Ecto neural progenitor cell (in vitro differentiated cells): ENCODE data around the gene NFKBIE.
"Not testable (repeated sequence)": the region's sequence is repeated elsewhere in the genome, so short reads cannot be mapped to it uniquely, and the experiment has no call there.

Experiments used
- DNase-seq: peaks from one replicate; pipeline ENCODE4 v3.0.0-alpha.2; 2018; ENCODE audit warnings: low spot score

NFKBIE gene

DNA sequence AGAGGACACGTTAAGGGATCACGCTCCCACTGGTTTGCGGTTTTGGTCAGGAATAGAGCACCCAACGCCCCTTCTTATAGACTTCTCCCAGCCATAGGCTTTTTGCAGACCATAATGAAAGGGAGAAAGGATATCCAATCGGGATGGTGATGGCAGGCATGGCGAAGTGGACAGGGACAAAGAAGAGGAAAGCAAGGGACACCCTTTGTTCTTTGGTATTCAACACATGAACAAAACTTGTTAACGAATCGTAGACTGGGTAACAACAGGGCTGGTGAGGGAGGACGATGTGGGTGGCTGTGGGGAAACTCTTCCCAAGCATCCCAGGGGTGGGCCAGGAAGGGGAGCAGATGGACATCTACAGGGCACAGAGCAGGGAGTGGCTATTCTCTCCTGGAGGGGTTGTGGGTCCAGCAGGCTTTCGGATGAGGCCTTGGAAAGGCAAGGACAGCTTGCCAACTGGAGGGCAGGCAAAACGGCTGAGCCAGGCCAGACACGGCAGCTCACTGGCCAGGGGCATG, 19.9 kb downstream of the NFKBIE start:
- no peak for DNase-seq

DNA sequence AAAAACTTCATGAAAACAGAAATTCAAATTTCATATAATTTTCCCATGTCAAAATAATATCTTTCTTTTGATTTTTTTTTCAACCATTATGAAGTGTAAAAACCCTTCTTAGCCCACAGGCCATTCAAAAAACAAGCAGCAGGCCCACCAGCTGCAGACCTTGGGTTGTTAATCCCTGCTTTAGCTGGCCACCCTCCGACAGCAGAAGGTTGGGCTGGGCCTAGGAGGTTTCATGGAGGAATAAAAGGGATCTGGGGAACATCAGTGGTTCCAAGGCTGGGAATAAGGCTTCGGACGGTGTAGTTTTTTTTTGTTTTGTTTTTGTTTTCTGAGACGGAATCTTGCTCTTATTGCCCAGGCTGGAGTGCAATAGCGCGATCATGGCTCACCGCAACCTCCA, 22.0 kb downstream of the NFKBIE start:
- no peak for DNase-seq

DNA sequence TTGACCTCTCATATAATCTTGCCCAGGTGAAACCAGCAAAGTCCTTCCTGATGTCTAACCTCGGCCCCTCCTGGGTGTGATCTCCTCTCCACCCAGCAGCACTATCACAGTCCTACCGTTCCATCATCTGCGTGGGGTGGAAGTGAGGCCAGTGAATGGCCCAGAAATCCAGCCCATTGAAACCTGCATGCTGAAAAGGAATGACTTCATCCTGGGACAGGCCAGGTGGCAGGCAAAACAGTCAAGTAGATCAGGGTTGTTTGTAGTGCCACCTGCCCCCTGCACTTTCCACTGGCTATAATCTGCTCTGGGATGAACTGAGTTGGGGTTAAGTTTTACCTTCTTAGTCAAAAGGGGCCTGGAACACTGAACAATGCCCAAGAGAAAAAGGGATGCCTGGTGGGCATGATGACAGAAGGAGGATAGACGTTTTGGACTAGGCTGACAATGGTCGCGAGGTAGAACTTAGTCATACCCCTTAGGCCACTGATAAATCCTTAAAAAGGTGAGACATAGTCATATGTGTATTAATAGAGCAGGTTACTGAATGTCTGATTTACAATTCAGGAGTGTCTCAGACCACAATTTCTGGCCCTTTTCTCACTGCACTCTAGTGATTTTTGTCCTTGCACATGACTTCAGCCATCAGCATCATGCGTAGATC, 26.5 kb downstream of the NFKBIE start:
- DNase-seq = no peak

DNA sequence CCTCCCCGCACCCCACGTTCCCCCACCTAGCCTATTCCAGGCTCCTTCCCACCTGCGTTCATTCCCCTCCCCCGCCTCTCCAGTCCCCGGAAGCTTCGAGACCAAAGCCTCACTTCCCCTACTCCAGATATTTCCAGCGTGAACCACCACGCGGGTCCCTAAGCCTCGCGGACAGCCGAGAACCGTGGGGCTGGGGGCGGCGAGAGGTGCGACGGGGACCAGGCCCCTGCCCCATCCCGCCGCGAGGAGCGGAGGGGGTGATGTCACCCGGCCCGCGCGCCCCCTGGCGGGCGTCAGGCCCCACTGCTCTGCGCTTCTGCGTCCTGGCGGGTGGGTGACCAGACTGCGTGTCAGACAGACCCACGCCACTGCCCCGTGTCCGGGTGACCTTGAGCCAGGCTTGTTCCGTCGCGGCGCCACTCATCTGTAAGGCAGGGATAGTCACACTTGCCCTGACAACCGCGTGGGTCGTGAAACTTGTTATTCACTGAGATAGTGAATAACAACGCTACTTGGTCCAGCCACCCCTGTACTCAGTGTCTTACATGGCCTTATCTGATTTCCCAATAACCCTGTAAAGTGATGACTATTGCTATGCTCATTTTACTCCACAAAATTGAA, 27.4 kb downstream of the NFKBIE start:
- DNase-seq = peak; percentile 89

DNA sequence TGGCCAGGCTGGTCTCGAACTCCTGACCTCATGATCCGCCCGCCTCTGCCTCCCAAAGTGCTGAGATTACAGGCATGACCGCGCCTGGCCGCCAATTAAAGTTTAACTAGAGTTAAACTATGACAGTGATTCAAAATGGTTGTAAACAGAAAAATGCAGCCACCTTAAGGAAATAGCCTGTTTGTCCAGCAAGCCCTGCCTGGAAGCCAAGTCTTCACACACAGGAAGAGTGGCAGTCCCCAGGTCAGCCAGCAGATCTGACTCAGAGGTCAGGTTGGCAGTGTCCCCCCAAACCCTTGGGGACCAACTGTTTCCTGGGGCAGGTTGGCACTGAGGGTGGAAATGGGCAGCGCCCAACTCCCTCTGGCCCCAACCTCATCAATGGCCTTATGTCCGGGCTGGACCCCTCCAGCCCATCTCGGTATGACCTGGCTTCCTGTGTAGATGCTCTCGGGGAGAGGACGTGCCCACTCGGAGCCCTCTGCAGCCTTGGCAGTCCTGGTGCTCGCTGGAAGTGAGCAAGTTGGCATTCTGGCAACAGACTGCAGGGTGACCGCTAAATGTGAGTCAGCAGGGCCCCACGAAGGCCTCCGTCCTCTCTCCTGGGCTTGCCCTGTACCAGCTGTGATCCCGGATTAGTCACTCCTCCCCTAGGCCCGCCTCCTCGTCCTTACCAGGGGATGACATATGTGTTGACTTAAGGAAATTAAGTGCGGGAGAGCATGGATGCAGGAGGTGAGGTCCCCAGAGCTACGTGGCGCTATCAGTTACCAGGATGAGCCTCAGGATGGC, 28.1 kb downstream of the NFKBIE start:
- DNase-seq = peak; percentile 70

DNA sequence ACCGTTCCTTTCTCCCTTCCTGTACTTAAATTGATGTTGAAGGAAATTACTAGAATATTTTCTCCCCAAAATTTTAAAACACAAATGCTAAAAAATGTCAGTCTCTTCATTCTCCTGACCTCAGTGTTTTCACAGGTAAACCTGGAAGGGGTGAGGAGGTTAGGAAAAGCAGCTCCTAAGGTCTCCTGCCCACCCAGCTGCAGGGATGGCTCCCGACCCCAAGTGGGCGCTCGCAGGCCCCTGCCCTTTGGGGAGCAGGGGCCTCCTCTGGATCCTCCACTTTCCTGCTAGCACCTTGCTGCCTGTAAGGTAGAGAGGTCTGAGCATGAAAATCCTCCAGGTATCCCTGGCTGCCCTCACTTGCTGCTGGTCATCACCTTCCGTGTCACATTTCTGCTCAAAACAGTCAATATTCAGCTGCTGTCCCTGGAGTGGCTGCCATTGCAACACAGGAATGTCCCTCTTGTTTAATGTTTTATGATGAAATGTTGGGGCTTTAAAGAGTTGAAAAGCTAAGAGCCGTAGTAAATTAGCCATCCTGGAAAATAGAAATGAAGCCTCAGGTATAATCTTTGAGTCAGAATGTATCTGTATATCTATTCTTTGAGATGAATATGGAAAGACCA, 29.3 kb downstream of the NFKBIE start:
- no peak for DNase-seq

DNA sequence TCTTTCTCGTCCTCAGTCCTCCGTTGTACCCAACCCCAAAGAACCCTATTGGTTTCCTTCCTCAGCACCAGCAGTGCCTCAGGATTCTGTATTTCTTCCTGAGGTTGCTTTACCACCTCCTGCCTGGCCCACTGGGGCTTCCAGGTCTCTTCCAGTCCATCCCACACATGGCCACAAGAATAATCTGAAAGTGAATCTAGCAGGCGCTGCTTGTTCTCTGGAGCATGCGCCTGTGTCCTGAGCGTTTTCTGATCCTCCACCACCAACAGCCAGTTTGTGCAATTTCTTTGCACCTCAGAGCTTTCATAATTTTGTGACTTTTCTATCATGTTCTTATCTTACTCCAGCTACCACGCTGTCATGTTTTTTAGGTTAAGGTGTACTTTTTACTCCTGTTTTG, 30.1 kb downstream of the NFKBIE start:
- DNase-seq = no peak

DNA sequence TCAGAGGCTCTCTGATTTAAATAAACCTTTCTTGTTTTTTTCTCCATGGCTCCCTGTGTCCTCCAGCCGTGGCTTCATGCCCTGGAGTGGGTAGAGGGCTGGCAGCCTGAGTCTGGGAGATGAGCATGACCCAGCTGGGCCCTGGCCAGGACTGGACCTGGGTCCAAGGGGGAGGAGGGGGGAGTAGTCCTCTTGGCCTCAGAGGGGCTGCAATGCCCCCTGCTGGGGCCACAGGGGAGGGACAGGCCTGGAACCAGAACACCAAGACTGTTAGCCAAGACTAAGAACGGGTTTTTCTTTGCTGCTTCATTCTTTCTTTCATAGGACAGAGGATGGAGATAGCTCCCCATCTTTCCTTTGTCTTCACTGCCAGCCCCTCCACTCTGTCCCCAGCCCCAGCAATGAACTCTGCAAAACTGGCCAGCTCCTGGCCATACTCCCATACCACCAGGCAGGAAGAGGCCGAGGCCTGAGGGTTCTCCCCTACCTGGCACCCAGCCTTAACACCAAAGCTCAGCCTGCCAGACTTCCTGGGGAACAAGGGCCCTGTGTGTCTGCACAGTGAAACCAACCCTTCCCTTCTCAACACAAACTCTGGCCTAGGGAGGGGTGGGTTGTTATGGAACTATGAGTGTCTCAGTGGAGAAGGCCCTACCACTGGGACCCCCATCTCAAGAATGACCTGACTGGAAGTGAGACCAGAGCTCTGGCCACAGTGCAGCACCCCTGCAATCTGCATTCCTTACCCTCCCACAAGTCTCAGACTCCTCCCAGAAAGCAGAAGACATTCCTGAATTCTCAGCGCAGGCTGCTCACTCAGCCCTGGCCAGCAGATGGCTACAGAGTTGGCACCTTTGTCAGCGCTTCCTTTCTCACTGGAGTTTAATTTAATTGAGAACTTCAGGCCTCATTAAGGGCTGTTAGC, 31.0 kb downstream of the NFKBIE start:
- DNase-seq = no peak

DNA sequence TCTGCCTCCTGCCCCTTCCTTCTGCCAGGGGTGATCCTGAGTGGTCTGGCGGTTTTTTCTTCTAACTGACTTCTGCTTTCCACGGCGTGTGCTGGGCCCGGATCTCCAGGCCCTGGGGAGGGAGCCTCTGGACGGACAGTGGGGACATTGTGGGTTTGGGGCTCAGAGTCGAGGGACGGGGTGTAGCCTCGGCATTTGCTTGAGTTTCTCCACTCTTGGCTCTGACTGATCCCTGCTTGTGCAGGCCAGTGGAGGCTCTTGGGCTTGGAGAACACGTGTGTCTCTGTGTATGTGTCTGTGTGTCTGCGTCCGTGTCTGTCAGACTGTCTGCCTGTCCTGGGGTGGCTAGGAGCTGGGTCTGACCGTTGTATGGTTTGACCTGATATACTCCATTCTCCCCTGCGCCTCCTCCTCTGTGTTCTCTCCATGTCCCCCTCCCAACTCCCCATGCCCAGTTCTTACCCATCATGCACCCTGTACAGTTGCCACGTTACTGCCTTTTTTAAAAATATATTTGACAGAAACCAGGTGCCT, 31.7 kb downstream of the NFKBIE start:
- no peak for DNase-seq

DNA sequence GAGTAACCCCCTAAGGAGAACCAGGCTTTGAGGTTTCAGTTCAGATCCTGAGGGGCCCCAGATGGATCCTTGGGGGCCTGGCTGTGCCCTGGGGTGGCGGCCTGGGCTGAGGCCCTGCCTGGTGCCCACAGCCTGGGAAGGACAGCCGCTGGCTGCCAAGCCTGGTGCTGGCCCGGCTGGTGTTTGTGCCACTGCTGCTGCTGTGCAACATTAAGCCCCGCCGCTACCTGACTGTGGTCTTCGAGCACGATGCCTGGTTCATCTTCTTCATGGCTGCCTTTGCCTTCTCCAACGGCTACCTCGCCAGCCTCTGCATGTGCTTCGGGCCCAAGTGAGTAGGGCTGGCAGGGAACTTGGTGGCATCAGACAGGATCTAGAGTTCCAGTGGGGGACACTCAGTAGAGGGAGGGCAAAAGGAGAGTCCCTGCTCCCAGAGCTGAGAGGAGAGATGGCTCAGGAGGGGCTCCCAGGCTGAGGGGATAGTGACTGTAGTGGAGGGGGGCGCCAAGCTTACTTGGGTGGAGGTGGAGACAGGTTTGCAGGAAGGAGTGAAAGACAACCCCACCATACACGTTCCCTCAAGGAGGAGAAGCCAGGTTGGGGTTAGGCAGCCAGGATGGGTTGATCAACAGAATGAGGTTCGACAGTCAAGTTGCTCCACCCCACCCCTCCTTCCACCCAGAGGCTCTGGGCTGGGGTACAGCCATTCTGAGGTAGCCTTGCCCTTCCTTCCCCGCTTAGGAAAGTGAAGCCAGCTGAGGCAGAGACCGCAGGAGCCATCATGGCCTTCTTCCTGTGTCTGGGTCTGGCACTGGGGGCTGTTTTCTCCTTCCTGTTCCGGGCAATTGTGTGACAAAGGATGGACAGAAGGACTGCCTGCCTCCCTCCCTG, 32.4 kb downstream of the NFKBIE start:
- DNase-seq = no peak

DNA sequence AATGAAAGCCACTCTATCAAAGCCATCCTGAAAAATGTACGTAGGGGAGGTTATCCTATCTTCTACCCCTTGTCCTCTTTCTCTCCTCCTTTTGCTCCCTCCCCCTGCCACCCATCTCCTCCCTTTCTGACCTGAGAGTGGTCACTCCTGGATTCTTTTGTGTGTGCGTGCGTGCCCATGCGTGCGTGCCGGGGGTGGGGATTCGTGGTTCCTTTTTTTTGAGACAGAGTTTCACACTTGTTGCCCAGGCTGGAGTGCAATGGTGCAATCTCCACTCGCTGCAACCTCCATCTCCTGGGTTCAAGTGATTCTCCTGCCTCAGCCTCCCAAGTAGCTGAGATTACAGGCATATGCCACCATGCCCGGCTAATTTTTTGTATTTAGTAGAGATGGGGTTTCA, 33.9 kb downstream of the NFKBIE start:
- DNase-seq = not testable (repeated sequence)

DNA sequence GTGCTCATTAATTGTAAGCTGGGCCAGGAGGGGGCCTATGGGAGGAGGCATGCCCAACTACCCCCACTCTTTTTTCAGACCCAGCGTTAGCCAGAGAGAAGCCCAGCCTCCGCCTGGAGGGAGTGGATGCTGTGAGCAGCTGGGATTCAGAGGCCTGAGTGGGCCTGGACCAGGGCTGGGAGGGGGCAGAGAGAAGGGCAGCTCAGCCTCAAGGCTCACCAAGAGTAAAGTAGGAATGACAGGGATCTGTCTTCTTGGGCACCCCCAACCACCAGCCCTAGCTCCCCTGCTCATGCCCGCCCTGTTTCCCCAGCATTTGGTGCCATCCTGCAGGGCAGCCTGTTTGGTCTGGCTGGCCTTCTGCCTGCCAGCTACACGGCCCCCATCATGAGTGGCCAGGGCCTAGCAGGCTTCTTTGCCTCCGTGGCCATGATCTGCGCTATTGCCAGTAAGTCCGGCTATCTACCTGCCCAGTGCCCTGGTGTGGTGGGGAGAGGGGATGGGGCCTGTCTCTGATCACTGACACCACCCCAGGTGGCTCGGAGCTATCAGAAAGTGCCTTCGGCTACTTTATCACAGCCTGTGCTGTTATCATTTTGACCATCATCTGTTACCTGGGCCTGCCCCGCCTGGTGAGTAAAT, 35.2 kb downstream of the NFKBIE start:
- no peak for DNase-seq

DNA sequence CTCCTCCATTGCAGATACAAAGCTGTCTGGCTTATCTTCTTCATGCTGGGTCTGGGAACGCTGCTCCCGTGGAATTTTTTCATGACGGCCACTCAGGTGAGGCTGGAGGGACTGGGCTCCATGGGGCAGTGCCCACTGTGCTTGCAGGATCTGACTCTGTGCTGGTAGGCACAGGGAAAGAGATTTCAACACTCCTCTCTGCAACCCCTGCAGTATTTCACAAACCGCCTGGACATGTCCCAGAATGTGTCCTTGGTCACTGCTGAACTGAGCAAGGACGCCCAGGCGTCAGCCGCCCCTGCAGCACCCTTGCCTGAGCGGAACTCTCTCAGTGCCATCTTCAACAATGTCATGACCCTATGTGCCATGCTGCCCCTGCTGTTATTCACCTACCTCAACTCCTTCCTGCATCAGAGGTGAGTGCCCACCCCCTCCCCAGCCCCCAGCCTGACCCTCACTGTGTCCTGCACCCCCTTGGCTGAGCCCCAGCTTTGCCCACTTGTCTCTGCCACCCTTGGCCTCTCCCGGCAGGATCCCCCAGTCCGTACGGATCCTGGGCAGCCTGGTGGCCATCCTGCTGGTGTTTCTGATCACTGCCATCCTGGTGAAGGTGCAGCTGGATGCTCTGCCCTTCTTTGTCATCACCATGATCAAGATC, 35.8 kb downstream of the NFKBIE start:
- DNase-seq = no peak

DNA sequence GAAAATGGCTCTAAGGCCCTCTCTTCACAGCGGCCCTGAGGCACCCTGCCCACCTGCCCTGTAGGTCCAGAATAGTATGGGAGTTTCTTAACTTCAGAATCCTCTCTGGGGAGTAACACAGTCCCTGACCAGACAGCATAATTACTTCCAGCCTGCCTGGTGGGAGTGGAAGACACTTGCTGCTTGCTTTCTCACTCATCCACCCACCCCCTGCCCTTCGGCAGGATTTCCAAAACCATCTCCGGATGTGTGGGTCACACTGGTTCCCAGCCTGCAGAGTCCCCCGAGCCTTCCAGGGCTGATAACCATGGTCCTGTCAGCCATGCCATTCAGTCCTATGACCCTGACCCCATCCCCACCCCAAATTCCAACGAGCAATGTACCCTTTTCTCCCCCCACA, 36.5 kb downstream of the NFKBIE start:
- DNase-seq = no peak

DNA sequence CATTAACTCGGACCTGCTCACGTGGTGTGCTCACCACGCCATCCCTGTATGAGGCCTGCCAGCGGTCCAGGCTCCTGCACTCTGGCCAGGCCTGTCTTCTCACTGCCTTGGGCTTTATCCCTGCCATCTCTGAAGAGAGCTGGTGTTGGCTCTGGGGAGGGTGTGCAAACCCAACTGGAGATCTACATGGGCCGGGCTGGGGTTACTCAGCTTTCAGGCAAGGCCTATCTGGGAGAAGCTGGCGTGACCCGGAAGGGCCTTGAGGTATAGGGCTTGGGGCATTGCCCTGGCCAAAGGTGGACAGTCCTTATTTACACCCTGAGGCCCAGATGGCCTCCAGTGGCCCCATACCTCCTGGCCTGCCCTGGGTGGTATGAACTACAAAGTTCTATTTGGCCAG, 36.9 kb downstream of the NFKBIE start:
- no peak for DNase-seq

DNA sequence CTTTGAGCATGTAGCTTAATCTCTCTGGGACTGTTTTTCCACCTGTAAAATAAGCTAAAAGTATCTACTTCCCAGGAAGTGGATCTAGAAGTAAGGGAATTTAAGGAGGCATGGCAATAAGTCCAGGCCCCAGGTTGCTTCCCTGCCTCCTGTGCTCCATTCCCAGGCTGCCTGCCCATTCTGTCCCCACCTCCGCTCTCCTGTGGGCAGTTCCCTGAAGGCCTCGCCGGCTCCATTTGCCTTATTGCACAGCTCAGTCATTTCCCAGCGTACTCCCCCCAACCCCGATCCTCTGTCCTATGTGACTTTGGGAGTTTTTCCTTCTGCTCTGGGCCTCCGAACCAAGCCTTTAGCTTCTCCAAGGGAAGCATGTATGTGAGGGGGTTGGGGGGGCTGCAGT, 37.3 kb downstream of the NFKBIE start:
- no peak for DNase-seq

DNA sequence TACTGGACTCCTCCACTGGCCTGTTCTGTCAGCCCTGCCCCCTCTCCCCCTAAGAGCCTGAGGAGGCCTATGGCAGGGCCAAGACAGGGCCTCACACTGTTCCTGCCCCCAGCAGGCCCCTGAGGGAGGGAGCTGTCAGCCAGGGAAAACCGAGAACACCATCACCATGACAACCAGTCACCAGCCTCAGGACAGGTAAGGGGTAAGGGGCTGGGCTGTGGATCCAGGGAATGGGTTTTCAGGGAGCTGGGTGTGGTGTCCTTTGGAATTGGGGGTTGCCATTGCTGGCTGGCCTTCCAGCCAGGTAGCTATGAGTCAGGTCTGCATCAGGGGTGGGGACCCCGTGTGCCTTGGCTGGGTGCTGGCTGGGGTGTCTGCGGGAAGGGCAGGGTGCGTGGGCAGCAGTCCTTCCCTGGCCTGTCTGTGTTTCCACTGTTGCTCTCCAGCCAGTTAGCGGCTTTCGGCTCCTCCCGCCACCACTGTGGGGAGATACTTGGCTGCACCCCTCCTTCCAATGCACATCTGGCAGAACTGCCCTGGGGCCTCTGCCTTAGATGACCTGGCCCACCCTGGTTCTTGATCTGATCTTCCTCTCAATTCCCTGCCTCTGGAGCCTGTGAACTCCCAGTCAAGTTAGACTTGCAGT, 38.1 kb downstream of the NFKBIE start:
- no peak for DNase-seq

DNA sequence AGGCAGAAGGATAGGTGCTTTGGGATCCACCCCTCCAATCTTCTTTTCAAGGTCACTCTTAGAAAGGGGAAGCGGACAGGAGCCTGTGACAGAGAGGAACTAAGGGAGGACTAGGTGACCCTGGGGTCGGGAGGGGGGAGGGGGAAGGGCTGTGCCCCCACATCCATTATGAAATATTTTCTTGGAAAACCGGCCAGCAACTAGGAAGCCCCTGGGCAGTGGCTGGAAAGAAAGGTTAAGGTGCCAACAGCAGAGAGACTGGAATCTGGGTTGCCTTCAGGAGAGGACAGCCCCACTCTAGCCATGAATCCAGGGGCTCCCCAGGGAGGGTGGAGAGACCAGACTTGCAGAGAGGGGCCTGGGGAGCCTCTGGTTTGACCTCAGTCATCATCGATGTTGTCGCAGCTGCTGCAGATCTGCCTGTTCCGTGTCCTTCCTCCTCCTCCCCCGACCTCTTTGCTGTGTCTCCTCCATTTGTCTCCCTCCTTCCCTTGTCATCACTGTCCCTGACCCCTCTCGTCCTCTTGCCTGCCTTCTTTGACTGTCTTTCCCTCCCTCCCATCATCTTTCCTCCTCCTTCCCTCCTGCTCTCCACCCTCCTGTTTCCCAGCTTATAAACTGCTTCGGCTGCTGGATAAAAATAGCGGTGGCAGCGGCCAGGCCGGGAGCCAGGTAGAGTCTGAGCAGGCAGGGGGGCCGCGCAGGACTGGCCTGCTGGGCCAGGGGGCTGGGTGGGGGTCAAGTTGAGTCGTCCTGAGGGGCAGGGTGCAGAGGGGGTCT, 38.8 kb downstream of the NFKBIE start:
- no peak for DNase-seq
